Stromal cell of bone marrow (primary cell): ENCODE data around the gene CASP12.
"Not testable (repeated sequence)": the region's sequence is repeated elsewhere in the genome, so short reads cannot be mapped to it uniquely, and the experiment has no call there.

ENCODE experiments used
- DNase-seq: peaks from one replicate; pipeline ENCODE4 v3.0.0-alpha.2; 2012; ENCODE audit warnings: low read depth

CASP12 gene

DNA sequence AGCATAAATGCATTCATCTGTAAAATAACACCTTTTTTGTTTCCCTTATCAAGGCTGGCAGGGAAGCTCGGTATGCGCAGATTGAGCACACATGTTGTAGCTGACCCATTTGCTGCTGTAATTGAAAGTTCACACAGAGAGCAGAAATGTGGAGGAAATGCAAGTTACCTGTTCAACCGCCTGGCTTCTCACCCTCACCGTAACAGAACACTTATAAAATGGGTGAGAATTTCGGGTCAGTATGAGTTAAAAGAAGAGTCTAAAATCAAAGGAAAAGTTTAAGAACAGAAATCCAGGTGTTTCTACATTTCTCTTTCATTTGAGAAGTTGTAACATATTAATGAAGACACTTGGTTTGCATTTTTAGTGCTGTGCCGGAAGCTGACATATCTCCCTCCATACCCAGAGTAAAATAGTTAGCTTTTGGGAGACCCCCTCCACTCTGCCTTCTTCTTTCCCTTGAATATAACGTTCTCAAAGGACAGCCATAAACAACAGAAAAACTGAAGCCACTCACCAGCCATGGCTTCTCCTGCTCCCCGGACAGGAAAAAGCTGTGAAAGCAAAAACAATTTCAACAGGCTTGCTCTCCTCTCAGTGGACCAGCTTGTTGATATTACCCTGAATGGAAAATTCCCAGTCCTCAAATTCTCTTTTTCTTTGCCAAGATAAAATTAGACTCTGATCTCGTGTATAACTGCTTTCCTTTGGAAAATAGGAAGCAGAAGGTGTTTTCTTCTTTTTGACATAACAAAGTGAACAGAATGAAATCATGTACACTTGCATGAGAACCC is at the start of gene CASP12:
Gene CASP12, minus strand, starts transcription at position 570 of the 794 bp plus-strand sequence.
- no peak for DNase-seq

- DNase-seq: peak; percentile 41
Measured at GRCh38 chr11:104946907-104947306, 48.6 kb upstream of the CASP12 start.

DNA sequence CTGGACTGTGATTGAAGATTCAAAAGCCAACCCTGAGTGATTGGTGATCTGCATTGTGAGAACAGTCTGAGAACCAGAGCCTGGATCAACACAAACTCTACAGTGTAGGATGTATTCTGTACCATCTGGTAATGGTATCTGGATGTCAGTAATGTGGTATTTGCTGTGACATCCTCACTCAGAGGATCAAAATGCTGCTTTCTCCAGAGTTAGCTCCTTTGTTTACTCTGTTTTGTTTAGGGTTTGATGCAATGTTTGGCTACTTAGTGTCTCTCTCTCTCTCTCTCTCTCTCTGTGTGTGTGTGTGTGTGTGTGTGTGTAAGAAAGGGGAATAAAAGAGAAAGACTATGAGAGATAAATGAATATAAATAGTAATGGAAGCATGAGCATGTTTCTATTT is 45.8 kb upstream of the CASP12 start:
- DNase-seq: no peak

GRCh38 chr11:104943561-104943960 is 45.3 kb upstream of the CASP12 start:
- DNase-seq: no peak

DNA sequence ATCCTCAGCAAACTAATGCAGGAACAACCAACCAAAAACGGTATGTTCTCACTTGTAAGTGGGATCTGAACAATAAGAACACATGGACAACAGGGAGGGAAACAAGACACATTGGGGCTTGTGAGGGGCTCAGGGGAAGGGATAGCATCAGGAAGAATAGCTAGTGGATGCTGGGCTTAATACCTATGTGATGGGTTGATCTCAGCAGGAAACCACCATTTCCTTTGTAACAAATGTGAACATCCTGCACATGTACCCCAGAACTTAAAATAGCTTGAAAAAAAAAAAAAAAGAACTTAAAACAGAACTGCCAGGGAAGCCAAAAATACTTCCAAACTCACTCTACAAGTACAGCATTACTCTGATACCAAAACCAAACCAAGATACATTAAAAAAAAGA is 36.3 kb upstream of the CASP12 start:
- DNase-seq: no peak

GRCh38 chr11:104934073-104934472 is 35.8 kb upstream of the CASP12 start:
- not testable (repeated sequence) for DNase-seq

- no peak for DNase-seq
Measured at GRCh38 chr11:104928811-104929210, 30.6 kb upstream of the CASP12 start.

DNA sequence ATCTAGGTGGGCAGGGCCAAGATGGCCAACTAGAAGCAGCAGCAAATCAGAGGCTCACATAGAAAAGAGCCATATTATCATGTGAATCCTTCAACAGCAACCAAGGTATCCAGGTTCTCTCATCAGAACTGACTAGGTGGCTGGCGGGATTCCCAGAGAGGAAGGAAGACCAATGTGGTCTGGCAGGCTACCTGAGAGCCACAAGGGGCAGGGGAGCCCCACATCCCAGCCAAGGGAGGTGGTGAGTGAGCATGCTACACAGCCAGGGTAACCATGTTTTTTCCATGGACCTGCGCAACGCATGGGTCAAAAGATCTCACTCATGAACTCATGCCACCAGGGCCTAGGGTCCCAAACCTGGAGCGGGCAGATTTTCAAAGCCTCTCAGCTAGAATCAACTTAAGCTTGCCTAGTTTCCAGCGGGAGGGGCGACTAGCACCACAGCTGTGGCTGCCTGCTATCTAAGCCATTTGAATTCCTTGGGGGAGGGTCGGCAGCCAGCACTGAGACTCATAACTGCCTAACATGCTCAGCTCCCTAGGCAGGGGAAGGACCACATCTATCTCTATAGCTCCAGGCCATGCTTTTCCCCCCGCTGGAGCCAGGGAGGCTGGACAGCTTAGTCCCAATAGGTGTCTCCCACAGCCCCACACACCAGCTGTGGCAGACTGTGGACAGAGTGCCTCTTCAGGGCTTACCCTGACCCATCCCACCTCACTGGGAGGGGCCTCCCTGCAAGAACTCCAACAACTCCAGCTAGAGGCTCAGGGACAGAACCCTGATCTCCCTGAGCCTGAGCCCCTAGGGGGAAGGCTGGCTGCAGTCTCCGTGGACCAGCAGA is 28.7 kb upstream of the CASP12 start:
- no peak for DNase-seq

DNA sequence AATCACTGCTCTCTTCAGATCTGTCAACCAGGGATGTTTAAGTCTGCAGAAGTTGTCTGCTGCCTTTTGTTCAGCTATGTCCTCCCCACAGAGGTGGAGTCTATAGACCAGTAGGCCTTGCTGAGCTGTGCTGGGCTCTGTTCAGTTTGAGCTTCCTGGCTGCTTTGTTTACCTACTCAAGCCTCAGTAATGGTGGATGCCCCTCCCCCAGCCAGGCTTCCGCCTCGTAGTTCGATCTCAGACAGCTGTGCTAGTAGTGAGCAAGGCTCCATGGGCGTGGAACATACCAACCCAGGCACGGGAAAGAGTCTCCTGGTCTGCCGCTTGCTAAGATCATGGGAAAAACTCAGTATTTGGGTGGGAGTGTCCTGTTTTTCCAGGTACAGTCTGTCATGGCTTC is 27.6 kb upstream of the CASP12 start:
- no peak for DNase-seq

- DNase-seq: peak; percentile 79
Measured at GRCh38 chr11:104918113-104918824, 20.0 kb upstream of the CASP12 start.

DNA sequence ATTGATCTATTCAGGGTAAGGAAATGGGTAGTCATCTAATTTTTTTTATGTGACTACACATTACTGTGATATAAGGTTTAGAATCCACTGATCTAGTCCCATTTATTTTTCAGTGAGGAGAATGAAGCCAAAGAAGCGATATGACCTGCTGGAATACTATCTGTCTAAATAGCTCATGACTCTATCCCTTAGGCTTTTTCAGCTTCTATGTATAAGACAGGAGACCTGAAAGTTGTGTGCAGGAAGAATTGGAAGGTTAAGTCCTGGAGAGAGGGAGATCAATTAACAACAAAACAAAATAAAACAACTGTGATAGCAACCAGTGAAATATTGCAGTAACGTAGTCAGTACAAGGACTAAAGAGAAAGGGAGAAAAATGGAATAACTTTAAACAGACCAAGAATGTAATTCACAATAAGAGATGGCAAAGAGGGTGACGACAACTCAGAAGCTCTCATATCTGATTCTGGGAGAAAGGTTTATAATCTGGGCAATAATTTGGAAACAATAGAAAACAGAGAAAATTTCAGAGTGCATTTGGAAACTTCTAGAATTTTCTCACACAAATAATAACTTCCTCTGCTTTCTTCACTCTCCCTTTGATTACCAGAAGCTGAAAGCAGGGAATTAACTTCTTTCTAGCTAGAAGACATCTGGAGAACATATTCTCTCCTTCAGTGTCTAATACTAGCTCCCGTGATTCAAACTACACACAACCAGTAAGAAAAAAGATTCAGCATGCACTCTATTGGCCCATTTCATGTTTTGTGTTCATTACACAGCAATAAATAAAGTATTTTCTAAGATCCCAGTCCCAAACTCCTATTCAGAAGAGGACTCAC is 19.2 kb upstream of the CASP12 start:
- DNase-seq: no peak

GRCh38 chr11:104916442-104916841 is 18.2 kb upstream of the CASP12 start:
- no peak for DNase-seq

- DNase-seq: no peak
Measured at GRCh38 chr11:104912102-104912501, 13.8 kb upstream of the CASP12 start.

DNA sequence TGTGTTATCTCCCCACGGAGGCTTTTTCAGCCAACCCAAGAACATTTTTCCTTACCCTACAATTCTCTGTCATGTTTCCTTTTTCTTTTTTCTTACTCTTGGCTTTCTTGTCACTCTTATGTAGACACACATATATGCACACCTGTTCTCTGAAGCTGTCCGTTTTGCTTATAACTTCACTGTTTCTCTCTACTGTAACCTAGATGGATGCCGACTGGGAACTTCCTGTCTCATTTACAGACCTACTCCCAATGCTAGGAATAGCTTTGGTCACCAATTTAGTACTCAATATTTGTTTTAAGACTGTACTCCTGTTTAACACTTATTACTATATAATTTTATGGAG is 9.9 kb upstream of the CASP12 start:
- DNase-seq: no peak

DNA sequence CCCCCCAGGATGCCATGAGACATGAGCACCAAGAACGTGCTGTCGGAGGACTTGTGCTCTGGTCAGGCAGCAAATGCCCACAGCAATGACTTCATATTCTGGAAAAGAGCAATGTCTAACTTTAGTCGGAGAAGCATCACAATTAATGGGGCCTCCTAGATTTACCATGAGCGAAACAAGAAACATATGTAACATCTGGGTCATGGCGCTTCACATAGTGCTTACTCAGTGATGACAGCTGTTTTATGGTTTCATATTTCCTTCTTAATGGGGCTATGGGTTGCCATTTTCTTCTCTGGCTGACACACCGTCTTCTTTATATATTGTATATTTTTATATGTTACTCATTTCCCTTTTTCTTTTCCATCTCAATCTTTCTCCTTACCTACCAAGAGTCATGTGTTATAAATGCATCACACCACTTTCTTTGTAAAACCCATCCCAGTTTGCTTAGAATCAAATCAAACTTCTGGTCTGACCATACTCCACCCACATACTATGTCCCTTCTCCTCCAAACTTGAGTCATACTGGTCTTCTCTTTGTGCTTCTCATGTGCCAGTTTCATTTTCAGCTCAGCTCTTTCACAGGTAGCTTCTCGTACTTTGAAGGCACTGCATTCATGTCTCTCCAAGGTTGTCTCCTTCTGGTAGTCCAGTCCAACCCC is 9.4 kb upstream of the CASP12 start:
- DNase-seq: no peak

DNA sequence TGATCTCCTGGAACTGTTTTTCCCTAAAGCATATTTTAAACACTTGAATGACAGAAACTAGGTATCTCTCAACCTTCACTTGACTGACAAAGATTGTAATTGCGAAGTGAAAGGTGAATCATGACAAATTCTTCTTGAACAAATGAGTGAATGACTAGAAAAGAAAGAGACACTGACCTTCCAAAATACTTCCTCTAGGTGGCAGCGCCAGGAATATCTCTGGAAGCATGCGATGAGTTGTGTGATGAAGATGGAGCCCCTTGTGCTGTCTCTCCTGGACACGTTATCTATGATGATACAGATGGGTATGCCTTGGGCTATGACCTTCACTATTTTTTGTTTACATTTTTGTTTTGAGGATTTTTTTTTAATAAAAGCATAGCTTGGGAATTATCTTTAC is 7.0 kb upstream of the CASP12 start:
- no peak for DNase-seq

DNA sequence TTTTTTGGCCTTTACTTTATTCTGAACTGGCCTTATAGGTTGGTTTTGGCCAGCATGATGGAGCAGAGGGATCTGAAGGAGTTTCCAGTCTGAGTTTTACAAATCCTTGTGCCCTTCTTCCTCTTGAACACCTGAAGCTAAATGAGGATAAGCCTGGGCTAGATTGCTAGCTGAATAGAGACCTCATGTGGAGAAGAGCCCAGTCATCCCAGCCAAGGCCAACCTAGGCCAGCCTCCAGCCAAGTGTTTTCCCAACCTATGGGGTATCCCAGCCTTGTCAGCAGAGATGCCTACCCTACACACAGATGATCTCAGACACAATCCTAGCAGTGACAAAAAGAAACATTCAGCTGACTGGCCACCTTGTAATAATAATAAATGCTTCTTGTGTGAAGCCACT is 966 bp upstream of the CASP12 start:
- DNase-seq: no peak

DNA sequence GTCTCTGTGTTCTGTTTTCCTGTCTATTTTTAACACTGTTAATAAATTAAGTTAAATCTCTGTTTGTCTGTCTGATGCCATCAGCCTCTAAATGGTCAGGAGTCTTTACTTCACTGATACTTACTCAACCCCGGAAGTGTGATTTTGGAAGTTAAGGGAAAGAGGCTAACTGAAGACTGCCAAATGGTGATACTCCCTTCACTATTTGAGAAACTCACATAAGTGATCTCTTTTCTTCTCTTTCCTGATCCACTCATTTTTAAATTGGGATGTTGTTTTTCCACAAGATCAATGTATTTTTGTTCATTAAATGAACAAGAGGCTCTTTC is 389 bp upstream of the CASP12 start:
- DNase-seq: no peak

DNA sequence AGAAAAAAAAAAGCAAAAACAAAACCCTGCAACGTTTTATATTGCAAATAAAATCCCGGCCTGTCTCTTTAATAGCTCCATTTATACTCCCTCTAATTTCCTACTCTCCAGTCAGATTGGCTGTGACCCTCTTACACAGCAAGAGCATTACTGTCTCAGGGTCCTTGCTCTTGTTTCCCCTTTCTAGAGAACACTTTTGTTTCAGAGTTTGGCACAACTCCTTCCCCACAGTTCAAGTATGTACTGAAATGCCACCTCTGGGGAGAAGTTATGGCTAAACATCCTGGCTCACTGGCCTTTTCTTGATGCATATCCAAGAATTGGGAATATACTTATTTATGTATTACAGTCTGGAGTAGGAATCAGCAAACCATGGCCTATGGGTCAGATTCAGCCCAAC is 2.6 kb downstream of the CASP12 start:
- DNase-seq: no peak

GRCh38 chr11:104893876-104894275 is 4.4 kb downstream of the CASP12 start:
- no peak for DNase-seq

DNA sequence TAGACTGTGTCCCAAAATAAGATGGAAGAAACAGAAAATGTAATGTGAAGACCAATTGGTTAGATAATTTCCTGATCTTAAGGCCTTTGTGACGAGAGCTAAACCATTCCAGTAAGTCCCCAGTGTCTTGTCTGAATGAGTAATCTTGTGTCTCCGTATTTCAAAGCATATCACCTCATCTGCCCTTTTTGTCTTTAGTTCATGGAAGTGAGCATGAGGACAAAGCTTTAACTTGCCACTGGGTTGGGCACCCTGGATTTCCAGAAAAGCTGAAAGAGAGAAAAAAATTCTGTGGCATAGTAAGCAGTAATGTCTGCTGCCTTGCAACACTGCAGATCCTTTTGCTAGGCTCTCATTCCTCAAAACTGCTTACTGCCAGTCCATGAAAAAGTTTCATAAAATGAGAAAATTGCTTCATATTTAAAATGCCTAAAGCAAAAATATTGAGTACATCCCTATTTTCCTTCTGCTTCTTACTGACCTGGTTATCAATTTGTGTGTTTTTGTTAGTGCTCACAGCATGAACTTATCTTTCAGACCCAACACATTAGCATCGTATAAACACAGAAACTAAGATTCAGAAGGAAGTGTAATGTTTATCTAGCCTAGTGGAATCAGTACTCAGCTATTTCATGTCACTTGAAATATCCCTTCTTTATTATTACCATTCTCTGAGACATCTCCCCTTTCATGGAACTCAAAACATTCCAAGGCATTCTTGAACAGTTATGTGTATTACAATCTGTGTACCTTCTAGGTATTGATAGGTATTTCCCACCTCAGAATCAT is 5.3 kb downstream of the CASP12 start:
- DNase-seq: peak; percentile 52
